Smooth muscle cell (in vitro differentiated cells): ENCODE results near the gene USH2A. TPM values are rescaled to one million over a fixed set of nuclear protein-coding genes. Genes with fewer than 3 reads are reported as not detected.

ENCODE experiments used
- DNase-seq: peaks from one replicate; lab custom pipeline; 2025; ENCODE audit not compliant: unreplicated experiment; lab: John Stamatoyannopoulos, UW
- H2AFZ ChIP-seq: fragments of 200-600 bp; sonication (generic); 2 replicates; pipeline ENCODE4 v1.6.0; 2016; ENCODE audit warnings: antibody characterized with exemption, low read depth, mild to moderate bottlenecking
- H3F3A ChIP-seq: fragments of 200-600 bp; sonication (generic); 2 replicates; pipeline ENCODE4 v1.6.0; 2017; ENCODE audit warnings: antibody characterized with exemption, low read depth
- H3K27ac ChIP-seq: fragments of 200-600 bp; sonication (generic); 2 replicates; pipeline ENCODE4 v1.5.1; 2016; ENCODE audit warnings: low read depth, mild to moderate bottlenecking
- H3K27me3 ChIP-seq: fragments of 200-600 bp; sonication (generic); 2 replicates; pipeline ENCODE4 v1.6.1; 2016; ENCODE audit warnings: low read depth, mild to moderate bottlenecking
- H3K36me3 ChIP-seq: fragments of 200-600 bp; sonication (generic); 2 replicates; pipeline ENCODE4 v1.5.1; 2016; ENCODE audit warnings: low read depth
- H3K4me1 ChIP-seq: fragments of 200-600 bp; sonication (generic); 2 replicates; pipeline ENCODE4 v1.5.1; 2016; ENCODE audit warnings: low read depth
- H3K4me2 ChIP-seq: fragments of 200-600 bp; sonication (generic); 2 replicates; pipeline ENCODE4 v1.6.0; 2016; ENCODE audit warnings: mild to moderate bottlenecking
- H3K4me3 ChIP-seq: fragments of 200-600 bp; sonication (generic); 2 replicates; pipeline ENCODE4 v1.5.1; 2016; ENCODE audit warnings: mild to moderate bottlenecking
- H3K79me2 ChIP-seq: fragments of 200-600 bp; sonication (generic); 2 replicates; pipeline ENCODE4 v1.6.0; 2016; ENCODE audit warnings: low read depth, mild to moderate bottlenecking
- H3K9ac ChIP-seq: fragments of 200-600 bp; sonication (generic); 2 replicates; pipeline ENCODE4 v1.6.0; 2016; ENCODE audit warnings: low read depth
- H3K9me3 ChIP-seq: fragments of 200-600 bp; sonication (generic); replicated peaks from 2 replicates; pipeline ENCODE4 v1.5.1; 2016; ENCODE audit warnings: low read depth
- H4K20me1 ChIP-seq: fragments of 200-600 bp; sonication (generic); 2 replicates; pipeline ENCODE4 v1.6.0; 2016; ENCODE audit warnings: low read depth
- WGBS: methylation state at CpG from one replicate; pipeline ENCODE4 v1.1.7; 2016; ENCODE audit warnings: low lambda C conversion rate; 5-methylcytosine and 5-hydroxymethylcytosine counted together
- polyA plus RNA-seq: library from polyadenylated mRNA; unstranded; fragments of >200 nt; fragmentation: Nextera tagmentation; extraction: Ambion mirVana; gene quantifications from 2 replicates; pipeline ENCODE4 v1.2.1, GENCODE V29; 2016
- total RNA-seq: library from RNA; depleted of rRNA; stranded (reverse); fragments of >200 nt; gene quantifications from 2 replicates; pipeline ENCODE4 v1.2.3, GENCODE V29; 2014
- TF ChIP-seq, protein P1 (sequence below): fragments of 200-600 bp; sonication (generic); IDR thresholded peaks from 2 replicates; pipeline ENCODE4 v1.5.1; 2017; ENCODE audit warnings: borderline replicate concordance, mild to moderate bottlenecking, antibody characterized with exemption; ENCODE audit not compliant: insufficient read depth, poor library complexity, severe bottlenecking

USH2A gene
- total and polyA plus RNA-seq, 2 experiments from 2014 or later: under 0.01 TPM; not detected in 1

GRCh38 chr1:215612391-215612790 lies 810.9 kb downstream of the USH2A start:
- no peaks in the 10 kb centered on the region for H3F3A ChIP-seq
- H3K36me3 ChIP-seq: peaks cover 28% of the 10 kb centered on the region
- H3K9ac ChIP-seq: no peak overlapping the region
- no peaks in the 10 kb centered on the region for H3K27me3 ChIP-seq
- whole genome bisulfite sequencing: 98% methylated on average over 3 of the region's 3 CpGs
- H3K79me2 ChIP-seq: peaks cover 13% of the 10 kb centered on the region
- H2AFZ ChIP-seq: no peak overlapping the region
- H4K20me1 ChIP-seq: peaks cover 7% of the 10 kb centered on the region
- no peak overlapping the region for H3K4me2 ChIP-seq
- DNase-seq: no peak
- H3K27ac ChIP-seq: no peak overlapping the region
- no peaks in the 10 kb centered on the region for H3K4me1 ChIP-seq
- H3K4me3 ChIP-seq: no peak overlapping the region
- H3K9me3 ChIP-seq: no peaks in the 10 kb centered on the region
- TF ChIP-seq, protein P1, sequence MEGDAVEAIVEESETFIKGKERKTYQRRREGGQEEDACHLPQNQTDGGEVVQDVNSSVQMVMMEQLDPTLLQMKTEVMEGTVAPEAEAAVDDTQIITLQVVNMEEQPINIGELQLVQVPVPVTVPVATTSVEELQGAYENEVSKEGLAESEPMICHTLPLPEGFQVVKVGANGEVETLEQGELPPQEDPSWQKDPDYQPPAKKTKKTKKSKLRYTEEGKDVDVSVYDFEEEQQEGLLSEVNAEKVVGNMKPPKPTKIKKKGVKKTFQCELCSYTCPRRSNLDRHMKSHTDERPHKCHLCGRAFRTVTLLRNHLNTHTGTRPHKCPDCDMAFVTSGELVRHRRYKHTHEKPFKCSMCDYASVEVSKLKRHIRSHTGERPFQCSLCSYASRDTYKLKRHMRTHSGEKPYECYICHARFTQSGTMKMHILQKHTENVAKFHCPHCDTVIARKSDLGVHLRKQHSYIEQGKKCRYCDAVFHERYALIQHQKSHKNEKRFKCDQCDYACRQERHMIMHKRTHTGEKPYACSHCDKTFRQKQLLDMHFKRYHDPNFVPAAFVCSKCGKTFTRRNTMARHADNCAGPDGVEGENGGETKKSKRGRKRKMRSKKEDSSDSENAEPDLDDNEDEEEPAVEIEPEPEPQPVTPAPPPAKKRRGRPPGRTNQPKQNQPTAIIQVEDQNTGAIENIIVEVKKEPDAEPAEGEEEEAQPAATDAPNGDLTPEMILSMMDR: no peak

DNA sequence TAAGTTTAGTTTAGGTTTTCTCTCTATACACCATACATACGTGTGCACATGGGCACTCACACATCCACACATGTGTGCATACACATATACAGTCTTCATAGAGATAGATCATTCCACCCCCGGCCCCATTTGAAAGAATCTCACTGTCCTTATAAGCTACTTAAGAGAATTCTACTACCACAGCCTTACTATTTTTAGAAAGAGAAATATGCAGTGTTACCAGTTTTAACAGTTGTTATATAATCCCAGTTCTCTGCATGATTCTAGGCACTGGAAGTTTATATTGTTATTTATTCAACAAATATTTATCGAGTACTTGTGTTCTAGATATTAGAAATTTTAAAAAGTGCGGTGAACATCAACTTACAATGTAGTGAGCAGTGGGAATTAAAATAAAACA lies 814.6 kb downstream of the USH2A start:
- H3K9me3 ChIP-seq: no peaks in the 10 kb centered on the region
- 97% methylated on average over 4 of the region's 4 CpGs for WGBS
- H4K20me1 ChIP-seq: no peaks in the 10 kb centered on the region
- H3F3A ChIP-seq: no peaks in the 10 kb centered on the region
- no peak overlapping the region for H3K27ac ChIP-seq
- peaks cover 13% of the 10 kb centered on the region for H3K79me2 ChIP-seq
- H2AFZ ChIP-seq: no peak overlapping the region
- no peak overlapping the region for H3K9ac ChIP-seq
- H3K27me3 ChIP-seq: no peaks in the 10 kb centered on the region
- no peak overlapping the region for H3K4me3 ChIP-seq
- peaks cover 27% of the 10 kb centered on the region for H3K36me3 ChIP-seq
- DNase-seq: no peak
- TF ChIP-seq, protein P1: no peak
- H3K4me2 ChIP-seq: no peak overlapping the region
- H3K4me1 ChIP-seq: no peaks in the 10 kb centered on the region

GRCh38 chr1:215607412-215607811 lies 815.8 kb downstream of the USH2A start:
- H3K27ac ChIP-seq: no peak overlapping the region
- peaks cover 9% of the 10 kb centered on the region for H3K4me1 ChIP-seq
- H3K79me2 ChIP-seq: peaks cover 3% of the 10 kb centered on the region
- no peaks in the 10 kb centered on the region for H3F3A ChIP-seq
- no peak for DNase-seq
- WGBS: 97% methylated on average over 1 of the region's 1 CpG
- TF ChIP-seq, protein P1: no peak
- no peaks in the 10 kb centered on the region for H4K20me1 ChIP-seq
- H3K4me3 ChIP-seq: no peak overlapping the region
- H3K4me2 ChIP-seq: no peak overlapping the region
- no peak overlapping the region for H3K9ac ChIP-seq
- H3K9me3 ChIP-seq: no peaks in the 10 kb centered on the region
- no peak overlapping the region for H2AFZ ChIP-seq
- H3K27me3 ChIP-seq: no peaks in the 10 kb centered on the region
- peaks cover 15% of the 10 kb centered on the region for H3K36me3 ChIP-seq

GRCh38 chr1:215606564-215607168 lies 816.6 kb downstream of the USH2A start:
- Histone ChIP-seq H3K4me3 (no peak overlapping the region), H3K4me1 (peaks cover 14% of the 10 kb centered on the region), H3K9me3 (no peaks in the 10 kb centered on the region), H2AFZ (no peak overlapping the region), H3K27me3 (no peaks in the 10 kb centered on the region), H3K27ac (no peak overlapping the region), H4K20me1 (no peaks in the 10 kb centered on the region), H3F3A (no peaks in the 10 kb centered on the region), H3K4me2 (no peak overlapping the region), H3K36me3 (peaks cover 7% of the 10 kb centered on the region), H3K9ac (no peak overlapping the region), H3K79me2 (no peaks in the 10 kb centered on the region)
- TF ChIP-seq, protein P1: peak; percentile 47
- WGBS: 91% methylated on average over 2 of the region's 2 CpGs
- DNase-seq: no peak
